Gastrocnemius medialis (tissue), 4 donors: ENCODE data around the gene ERC2.

Experiments used
- CTCF ChIP-seq, 5 experiments: fragments of 450-650 bp in 3 of 5; fragments of 200-600 bp in 2 of 5; sonication (generic) in 2 of 5; IDR thresholded peaks in 4 of 5; conservative IDR thresholded peaks in 1 of 5; 1 replicate in 4 of 5; 2 replicates in 1 of 5; pipeline ENCODE4 v1.5.1; 2016 to 2019; ENCODE audit warnings: antibody characterized with exemption in 5 of 5, mild to moderate bottlenecking in 3 of 5, moderate library complexity in 3 of 5
- POLR2A ChIP-seq, 2 donors: fragments of 450-650 bp; IDR thresholded peaks; one replicate each; pipeline ENCODE4 v1.6.1; 2017; ENCODE audit warnings: antibody characterized with exemption in 2 of 2, mild to moderate bottlenecking in 2 of 2, moderate library complexity in 2 of 2

DNA sequence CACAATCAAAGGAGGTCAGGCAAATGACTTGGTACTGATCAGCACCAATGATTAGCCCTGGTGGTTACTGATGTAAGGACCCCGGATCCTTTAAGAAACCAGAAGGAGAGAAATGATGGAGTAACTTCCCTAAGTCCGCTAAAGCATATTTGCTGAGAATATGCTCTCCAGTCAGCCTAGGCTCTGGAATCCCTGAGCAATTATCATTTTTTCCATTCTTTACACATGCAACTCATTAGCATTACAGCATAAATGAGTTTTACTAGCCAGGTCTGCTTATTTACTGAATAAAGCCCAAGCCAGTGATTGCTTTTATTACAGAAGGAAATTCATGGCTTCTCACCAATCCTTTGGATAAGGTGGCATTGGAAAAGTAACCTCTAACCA lies 842.0 kb downstream of the ERC2 start:
- TF ChIP-seq CTCF (IDR thresholded peaks at IDR 0.05 in 4 of 5, conservative IDR thresholded peaks at IDR 0.05 in 1 of 5) (no peak), POLR2A (IDR thresholded peaks at IDR 0.05) (no peak)
